Spinal cord (tissue), 10 donors: ENCODE measurements around the gene APOL6. TPM values are rescaled to one million over a fixed set of nuclear protein-coding genes. Genes with fewer than 3 reads are reported as not detected.

Experiments used
- DNase-seq, 6 donors: peaks; one replicate each; pipeline versions ENCODE4 v3.0.0 to v3.0.0-alpha.2; 2013 to 2015; ENCODE audit warnings: low spot score in 6 of 6, low read depth in 4 of 6
- H3K27ac ChIP-seq: one replicate; pipeline ENCODE4 v1.5.1; 2013; ENCODE audit warnings: low read depth, low read length, control low read depth
- H3K27me3 ChIP-seq: one replicate; pipeline ENCODE4 v1.6.1; 2013; ENCODE audit warnings: low read length; ENCODE audit not compliant: control insufficient read depth, insufficient read depth
- H3K36me3 ChIP-seq: one replicate; pipeline ENCODE4 v1.6.1; 2013; ENCODE audit warnings: low read length; ENCODE audit not compliant: control insufficient read depth, insufficient read depth
- H3K4me1 ChIP-seq: one replicate; pipeline ENCODE4 v1.6.1; 2013; ENCODE audit warnings: low read length; ENCODE audit not compliant: control insufficient read depth, insufficient read depth
- H3K4me3 ChIP-seq: one replicate; pipeline ENCODE4 v1.5.1; 2013; ENCODE audit warnings: low read depth, low read length, control low read depth
- H3K9me3 ChIP-seq: one replicate; pipeline ENCODE4 v1.6.1; 2013; ENCODE audit warnings: low read length; ENCODE audit not compliant: control insufficient read depth, insufficient read depth
- WGBS: methylation state at CpG from one replicate; pipeline ENCODE4 v1.1.5; 2013; ENCODE audit warnings: missing lambda C conversion rate; ENCODE audit not compliant: insufficient coverage; 5-methylcytosine and 5-hydroxymethylcytosine counted together
- polyA plus RNA-seq, 2 donors: library from polyadenylated mRNA; unstranded; fragments of 120-200 nt; gene quantifications; one replicate each; pipeline ENCODE4 v1.2.1, GENCODE V29; 2013; ENCODE audit not compliant: insufficient read length in 2 of 2
- total RNA-seq, 2 donors: library from RNA; depleted of rRNA in 1 of 2; stranded (reverse); fragments of 120-200 nt in 1 of 2; fragments of >200 nt in 1 of 2; gene quantifications; one replicate each; pipeline versions ENCODE4 v1.2.3 to v1.2.4, GENCODE V29; 2013 to 2014
- donor health status: healthy.

APOL6 gene
- total and polyA plus RNA-seq, 4 donors, result 1.4 to 10.7 (median 5.9) TPM

DNA sequence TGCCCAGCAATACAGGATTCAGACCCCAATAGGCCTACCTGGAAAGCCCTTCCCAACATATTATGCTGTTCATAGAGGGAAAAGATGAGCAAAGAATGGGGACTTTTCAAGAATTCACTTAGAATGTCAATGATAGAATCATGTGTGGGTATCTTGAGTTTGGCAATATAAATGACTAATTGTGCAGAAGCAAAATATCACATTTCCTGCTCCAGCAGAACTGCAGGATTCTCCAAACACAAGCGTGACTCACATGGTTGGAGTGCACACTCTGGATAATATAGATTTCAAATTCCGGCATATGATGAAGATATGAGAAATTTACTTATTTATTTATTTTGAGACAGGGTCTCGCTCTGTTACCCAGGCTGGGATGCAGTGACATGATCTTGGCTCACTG is 56.9 kb downstream of the APOL6 start:
- no peak for DNase-seq
- H3K4me1 ChIP-seq, result no peaks in the 10 kb centered on the region
- 94% methylated on average over 3 of the region's 3 CpGs for WGBS

DNA sequence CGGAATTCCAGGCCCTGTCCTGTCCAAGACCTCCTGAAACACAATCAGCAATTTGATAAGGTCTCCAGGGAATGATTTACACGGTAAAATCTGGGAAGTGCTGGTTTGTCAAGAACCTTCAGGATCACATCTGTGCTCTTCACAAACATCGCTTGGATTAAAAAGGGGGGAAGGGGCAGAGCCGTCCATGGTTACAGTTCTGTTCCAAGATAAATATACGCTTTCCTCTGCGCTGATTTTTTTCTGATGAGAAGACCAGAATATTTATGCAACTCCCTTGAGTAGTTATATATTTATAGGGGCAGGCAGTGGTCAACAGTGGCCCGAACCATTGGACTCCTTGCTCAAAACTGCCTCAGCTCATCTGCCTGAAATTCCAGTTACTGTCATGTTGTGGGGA is 60.2 kb downstream of the APOL6 start:
- Histone ChIP-seq H3K27ac (no peak overlapping the region), H3K4me3 (no peak overlapping the region), H3K4me1 (no peaks in the 10 kb centered on the region), H3K9me3 (no peaks in the 10 kb centered on the region), H3K27me3 (no peaks in the 10 kb centered on the region), H3K36me3 (no peaks in the 10 kb centered on the region)
- WGBS, result 83% methylated on average over 4 of the region's 7 CpGs
- DNase-seq, result no peak

More for the DNA sequence above, 56.9 kb downstream of the APOL6 start:
- Histone ChIP-seq H3K27ac (no peak overlapping the region), H3K9me3 (no peaks in the 10 kb centered on the region), H3K4me3 (no peak overlapping the region), H3K27me3 (no peaks in the 10 kb centered on the region), H3K36me3 (no peaks in the 10 kb centered on the region)

DNA sequence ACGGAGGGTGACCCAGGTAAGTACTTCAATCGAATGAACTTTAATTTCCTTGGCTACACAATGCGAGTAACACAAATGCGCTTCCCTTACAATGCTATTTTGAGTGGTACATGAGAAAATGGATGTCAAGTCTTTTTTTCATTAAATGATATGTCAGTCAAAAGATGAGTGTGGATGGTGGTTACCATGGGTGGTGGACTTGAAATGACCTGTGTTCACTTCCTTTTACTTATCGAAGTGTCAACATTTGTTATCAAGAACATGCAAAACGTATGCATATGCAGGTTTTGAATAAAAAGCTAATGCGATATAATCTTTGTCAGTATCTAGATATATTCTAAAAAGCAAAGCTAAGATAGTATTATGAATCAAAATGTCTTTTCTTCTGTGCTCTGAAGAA is 60.7 kb downstream of the APOL6 start:
- H3K27me3 ChIP-seq, result no peaks in the 10 kb centered on the region
- H3K4me3 ChIP-seq, result no peak overlapping the region
- 100% methylated on average over 4 of the region's 7 CpGs for WGBS
- no peaks in the 10 kb centered on the region for H3K4me1 ChIP-seq
- no peak for DNase-seq
- H3K9me3 ChIP-seq, result no peaks in the 10 kb centered on the region
- no peak overlapping the region for H3K27ac ChIP-seq
- H3K36me3 ChIP-seq, result no peaks in the 10 kb centered on the region

DNA sequence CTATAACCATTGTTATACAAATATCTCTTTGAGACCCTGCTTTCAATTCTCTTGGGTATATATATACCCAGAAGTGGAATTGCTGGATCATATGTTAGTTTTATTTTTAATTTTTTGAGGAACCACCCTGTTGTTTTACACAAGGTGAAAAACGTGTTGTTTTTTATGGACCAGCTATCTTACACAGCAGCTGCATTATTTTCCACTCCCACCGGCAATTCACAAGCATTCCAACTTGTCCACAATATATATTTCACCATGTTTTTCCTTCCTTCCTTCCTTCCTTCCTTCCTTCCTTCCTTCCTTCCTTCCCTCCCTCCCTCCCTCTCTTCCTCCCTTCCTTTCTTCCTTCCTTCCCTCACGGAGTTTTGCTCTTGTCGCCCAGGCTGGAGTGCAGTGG is 63.1 kb downstream of the APOL6 start:
- WGBS, result 80% methylated on average over 4 of the region's 4 CpGs
- Histone ChIP-seq H3K9me3 (no peaks in the 10 kb centered on the region), H3K4me3 (no peak overlapping the region), H3K27me3 (no peaks in the 10 kb centered on the region), H3K27ac (no peak overlapping the region), H3K4me1 (no peaks in the 10 kb centered on the region), H3K36me3 (no peaks in the 10 kb centered on the region)
- DNase-seq, result no peak

DNA sequence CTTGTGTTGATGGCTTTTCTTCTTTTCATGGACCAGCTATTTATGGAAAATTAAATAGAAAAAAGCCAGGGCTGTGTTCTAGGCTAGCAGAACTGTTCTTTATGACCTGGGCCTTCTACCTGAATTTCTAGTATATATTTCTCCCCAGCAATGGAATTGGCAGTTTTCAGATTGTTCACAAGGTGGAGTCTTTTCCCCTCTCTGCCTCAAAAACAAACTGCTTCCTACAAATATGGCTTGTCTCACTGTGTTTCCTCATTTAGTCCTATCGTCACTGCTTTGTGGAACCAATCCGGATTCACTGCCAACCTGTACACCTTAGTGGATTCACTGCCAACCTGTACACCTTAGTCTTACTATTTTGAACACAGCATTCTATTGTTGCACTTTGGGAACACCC is 64.4 kb downstream of the APOL6 start:
- H3K27me3 ChIP-seq, result no peaks in the 10 kb centered on the region
- H3K36me3 ChIP-seq, result no peaks in the 10 kb centered on the region
- no peaks in the 10 kb centered on the region for H3K9me3 ChIP-seq
- no peak for DNase-seq
- H3K4me1 ChIP-seq, result no peaks in the 10 kb centered on the region
- H3K27ac ChIP-seq, result no peak overlapping the region
- 92% methylated on average over 2 of the region's 2 CpGs for WGBS
- H3K4me3 ChIP-seq, result no peak overlapping the region

DNA sequence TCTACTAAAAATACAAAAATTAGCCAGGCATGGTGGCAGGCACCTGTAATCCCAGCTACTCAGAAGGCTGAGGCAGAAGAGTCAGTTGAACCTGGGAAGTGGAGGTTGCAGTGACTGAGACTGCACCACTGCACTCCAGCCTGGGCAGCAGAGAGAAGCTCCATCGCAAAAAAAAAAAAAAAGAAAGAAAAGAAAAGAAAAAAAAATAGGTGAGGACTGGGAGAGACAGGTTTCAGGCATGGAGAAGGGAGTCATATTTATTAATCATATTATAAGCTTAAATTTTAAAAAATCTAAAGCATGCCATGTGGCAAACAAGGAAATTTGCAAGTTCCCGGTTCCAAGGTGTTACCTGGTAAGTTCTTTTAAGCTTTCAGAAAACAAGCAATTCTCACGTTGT is 69.3 kb downstream of the APOL6 start, which contains the start of gene APOL5:
Gene APOL5 (plus strand): TSS at position 301 of the 400 bp plus-strand sequence. CDS start 0 bp downstream, at position 301.
- Histone ChIP-seq H3K27me3 (no peaks in the 10 kb centered on the region), H3K9me3 (no peaks in the 10 kb centered on the region), H3K27ac (no peak within 1 kb of the TSS), H3K4me1 (no peaks in the 10 kb centered on the region), H3K36me3 (no peaks in the 10 kb centered on the region), H3K4me3 (no peak within 1 kb of the TSS)
- WGBS, result no CpG with 5 or more reads among the region's 3 CpGs
- no peak for DNase-seq

Other genes starting within 250 kb of the APOL6 start
- 10 to 100 TPM; 25.4 to 28.2 TPM for gene MCM5, start 248.3 kb upstream of the APOL6 start, total RNA-seq
- 10 to 100 TPM; 36.7 to 37.2 TPM for gene MCM5, start 248.3 kb upstream of the APOL6 start, polyA plus RNA-seq
- 1 to 10 TPM in 1 of 2 donors, under 1 TPM in 1; 0.77 to 2.3 TPM for gene RASD2, start 107.6 kb upstream of the APOL6 start, total RNA-seq
- gene RASD2, start 107.6 kb upstream of the APOL6 start, polyA plus RNA-seq, result 10 to 100 TPM; 11.8 to 12.0 TPM
- gene MB, start 31.1 kb upstream of the APOL6 start, total RNA-seq, result under 1 TPM; 0.50 to 0.79 TPM
- gene MB, start 31.1 kb upstream of the APOL6 start, polyA plus RNA-seq, result 1 to 10 TPM in 1 of 2 donors, under 1 TPM in 1; 0.41 to 1.8 TPM
- gene APOL5, start 69.4 kb downstream of the APOL6 start, total RNA-seq, result under 1 TPM in 1 of 2 donors, not detected in 1; 0.39 TPM
- not detected for gene APOL5, start 69.4 kb downstream of the APOL6 start, polyA plus RNA-seq